Nephron (organoid): ENCODE results near the gene MAML2.

Experiments
- H3K27ac Mint-ChIP-seq, 3 experiments: 2 replicates each; pipeline ENCODE4 v1.8.0; 2020; ENCODE audit warnings: mixed read lengths in 3 of 3, mild to moderate bottlenecking in 2 of 3, moderate library complexity in 1 of 3
- H3K27me3 Mint-ChIP-seq: 2 replicates; pipeline ENCODE4 v1.8.0; 2021; ENCODE audit warnings: low read depth, mild to moderate bottlenecking, moderate library complexity, mixed read lengths
- H3K36me3 Mint-ChIP-seq: 2 replicates; pipeline ENCODE4 v1.8.0; 2020; ENCODE audit warnings: low read depth, mixed read lengths
- H3K4me1 Mint-ChIP-seq: 2 replicates; pipeline ENCODE4 v1.8.0; 2020; ENCODE audit warnings: mixed read lengths
- H3K4me3 Mint-ChIP-seq, 3 experiments: 2 replicates each; pipeline ENCODE4 v1.8.0; 2020; ENCODE audit warnings: mild to moderate bottlenecking in 3 of 3, mixed read lengths in 3 of 3, moderate library complexity in 2 of 3
- H3K9me3 Mint-ChIP-seq: 2 replicates; pipeline ENCODE4 v1.8.0; 2020; ENCODE audit warnings: mixed read lengths
- CTCF ChIP-seq, 3 experiments: fragments of 200-600 bp; sonication (generic); IDR thresholded peaks; one replicate each; pipeline ENCODE4 v1.5.0; 2021; ENCODE audit warnings: antibody characterized with exemption in 3 of 3; ENCODE audit not compliant: unreplicated experiment in 3 of 3

Gene MAML2

GRCh38 chr11:96097844-96098421 is 245.1 kb downstream of the MAML2 start:
- Mint-ChIP-seq H3K27ac (peak overlapping the region; percentile 89 to 95 (median 91)), H3K36me3 (peaks cover 8% of the 10 kb centered on the region), H3K27me3 (no peaks in the 10 kb centered on the region), H3K4me3 (no peak overlapping the region), H3K9me3 (no peaks in the 10 kb centered on the region), H3K4me1 (peaks cover 36% of the 10 kb centered on the region)
- no peak for TF ChIP-seq CTCF (IDR thresholded peaks at IDR 0.05; ENCODE audit: unreplicated experiment in 3 of 3)

GRCh38 chr11:96096360-96096759 is 246.6 kb downstream of the MAML2 start:
- TF ChIP-seq CTCF (IDR thresholded peaks at IDR 0.05; ENCODE audit: unreplicated experiment in 3 of 3), result no peak
- Mint-ChIP-seq H3K27ac (peak overlapping the region; percentile 48 to 89 (median 79)), H3K27me3 (no peaks in the 10 kb centered on the region), H3K9me3 (no peaks in the 10 kb centered on the region), H3K4me1 (peaks cover 34% of the 10 kb centered on the region), H3K36me3 (peaks cover 19% of the 10 kb centered on the region), H3K4me3 (no peak overlapping the region)

GRCh38 chr11:96095884-96096303 is 247.1 kb downstream of the MAML2 start:
- H3K36me3 Mint-ChIP-seq, result peaks cover 20% of the 10 kb centered on the region
- no peak for TF ChIP-seq CTCF (IDR thresholded peaks at IDR 0.05; ENCODE audit: unreplicated experiment in 3 of 3)
- peak overlapping the region; percentile 48 to 89 (median 79) for H3K27ac Mint-ChIP-seq

GRCh38 chr11:96094156-96094555 is 248.8 kb downstream of the MAML2 start:
- TF ChIP-seq CTCF (IDR thresholded peaks at IDR 0.05; ENCODE audit: unreplicated experiment in 3 of 3), result no peak
- H3K27ac Mint-ChIP-seq, result no peak overlapping the region
- no peaks in the 10 kb centered on the region for H3K9me3 Mint-ChIP-seq
- H3K27me3 Mint-ChIP-seq, result no peaks in the 10 kb centered on the region
- H3K36me3 Mint-ChIP-seq, result peaks cover 21% of the 10 kb centered on the region
- H3K4me3 Mint-ChIP-seq, result no peak overlapping the region
- H3K4me1 Mint-ChIP-seq, result peaks cover 43% of the 10 kb centered on the region

More at GRCh38 chr11:96095884-96096303, 247.1 kb downstream of the MAML2 start:
- H3K27me3 Mint-ChIP-seq, result no peaks in the 10 kb centered on the region
- H3K4me3 Mint-ChIP-seq, result no peak overlapping the region
- H3K4me1 Mint-ChIP-seq, result peaks cover 38% of the 10 kb centered on the region
- H3K9me3 Mint-ChIP-seq, result no peaks in the 10 kb centered on the region

- no peak for TF ChIP-seq CTCF (IDR thresholded peaks at IDR 0.05; ENCODE audit: unreplicated experiment in 3 of 3)
- peak overlapping the region in 1 of 3 experiments; percentile 5 for H3K27ac Mint-ChIP-seq
- no peaks in the 10 kb centered on the region for H3K9me3 Mint-ChIP-seq
- H3K4me1 Mint-ChIP-seq, result peaks cover 27% of the 10 kb centered on the region
- H3K36me3 Mint-ChIP-seq, result peaks cover 26% of the 10 kb centered on the region
- H3K4me3 Mint-ChIP-seq, result no peak overlapping the region
- no peaks in the 10 kb centered on the region for H3K27me3 Mint-ChIP-seq
These were observed 250.5 kb downstream of the MAML2 start for GRCh38 chr11:96092511-96092910.

- Mint-ChIP-seq H3K27ac (peak overlapping the region in 1 of 3 experiments; percentile 63), H3K4me1 (peaks cover 18% of the 10 kb centered on the region), H3K27me3 (no peaks in the 10 kb centered on the region), H3K4me3 (no peak overlapping the region), H3K36me3 (peaks cover 26% of the 10 kb centered on the region), H3K9me3 (no peaks in the 10 kb centered on the region)
- no peak for TF ChIP-seq CTCF (IDR thresholded peaks at IDR 0.05; ENCODE audit: unreplicated experiment in 3 of 3)
These were observed 251.5 kb downstream of the MAML2 start for GRCh38 chr11:96091476-96091875.
